ENCODE results near the gene MRPL4.

MRPL4 gene

GRCh38 chr19:10290357-10290875 is 38.4 kb downstream of the MRPL4 start:
- DNase-seq = no peak

- DNase-seq = no peak
These were observed 39.0 kb downstream of the MRPL4 start for GRCh38 chr19:10290876-10291553.

- no peak for DNase-seq
These were observed 39.7 kb downstream of the MRPL4 start for GRCh38 chr19:10291554-10292205.

GRCh38 chr19:10292206-10292788 is 40.3 kb downstream of the MRPL4 start:
- peak; percentile 73 for DNase-seq

- no peak for DNase-seq
These were observed 41.0 kb downstream of the MRPL4 start for GRCh38 chr19:10292789-10293636.

- DNase-seq = no peak
These were observed 41.8 kb downstream of the MRPL4 start for GRCh38 chr19:10293637-10294367.

GRCh38 chr19:10294368-10294697 is 42.3 kb downstream of the MRPL4 start:
- DNase-seq = no peak

- DNase-seq = no peak
These were observed 43.4 kb downstream of the MRPL4 start for GRCh38 chr19:10295305-10295846.

- no peak for DNase-seq
These were observed 44.0 kb downstream of the MRPL4 start for GRCh38 chr19:10295847-10296591.

GRCh38 chr19:10299545-10300458 is 47.8 kb downstream of the MRPL4 start:
- DNase-seq = peak; percentile 42

GRCh38 chr19:10305139-10305806 is 53.3 kb downstream of the MRPL4 start:
- DNase-seq = peak; percentile 82

- no peak for DNase-seq
These were observed 54.3 kb downstream of the MRPL4 start for GRCh38 chr19:10306327-10306726.

GRCh38 chr19:10309423-10309822 is 57.4 kb downstream of the MRPL4 start, which contains the start of gene ZGLP1:
Gene ZGLP1 (minus strand): TSS chr19:10309815.
- no peak for DNase-seq

Data from fibroblast of skin of right biceps (primary cell).